GM12865 (cell line): Measurements from ENCODE around the gene BORCS5.

Experiments used
- DNase-seq: peaks from one replicate; pipeline ENCODE4 v3.0.0; 2010; ENCODE audit warnings: low read depth
- H3K4me3 ChIP-seq: 2 replicates; pipeline ENCODE4 v1.5.1; 2011; ENCODE audit warnings: mild to moderate bottlenecking, low read depth, low read length, control low read depth
- TF ChIP-seq, protein P1 (sequence below): IDR thresholded peaks from 2 replicates; pipeline ENCODE4 v1.5.1; 2011; ENCODE audit warnings: low read length, control low read depth, low read depth, inconsistent platforms; ENCODE audit not compliant: insufficient read depth; ENCODE audit errors: missing control alignments

Gene BORCS5

DNA sequence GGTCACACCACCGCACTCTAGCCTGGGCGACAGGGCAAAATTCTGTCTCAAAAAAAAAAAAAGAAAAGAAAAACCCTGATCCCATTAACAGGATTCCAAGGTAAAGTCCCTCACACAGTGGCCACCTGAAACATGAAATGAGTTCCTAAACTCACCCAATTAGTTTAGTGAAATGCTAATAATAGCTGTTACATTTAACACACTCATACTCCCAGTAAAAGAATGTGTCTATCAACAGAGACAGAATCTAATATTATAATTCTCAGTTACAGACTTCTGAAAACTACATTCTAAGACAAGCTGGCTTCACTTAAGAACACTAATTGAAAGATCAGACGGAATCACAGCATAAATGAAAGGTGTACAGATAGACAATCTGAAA lies 161.6 kb downstream of the BORCS5 start:
- TF ChIP-seq, protein P1, sequence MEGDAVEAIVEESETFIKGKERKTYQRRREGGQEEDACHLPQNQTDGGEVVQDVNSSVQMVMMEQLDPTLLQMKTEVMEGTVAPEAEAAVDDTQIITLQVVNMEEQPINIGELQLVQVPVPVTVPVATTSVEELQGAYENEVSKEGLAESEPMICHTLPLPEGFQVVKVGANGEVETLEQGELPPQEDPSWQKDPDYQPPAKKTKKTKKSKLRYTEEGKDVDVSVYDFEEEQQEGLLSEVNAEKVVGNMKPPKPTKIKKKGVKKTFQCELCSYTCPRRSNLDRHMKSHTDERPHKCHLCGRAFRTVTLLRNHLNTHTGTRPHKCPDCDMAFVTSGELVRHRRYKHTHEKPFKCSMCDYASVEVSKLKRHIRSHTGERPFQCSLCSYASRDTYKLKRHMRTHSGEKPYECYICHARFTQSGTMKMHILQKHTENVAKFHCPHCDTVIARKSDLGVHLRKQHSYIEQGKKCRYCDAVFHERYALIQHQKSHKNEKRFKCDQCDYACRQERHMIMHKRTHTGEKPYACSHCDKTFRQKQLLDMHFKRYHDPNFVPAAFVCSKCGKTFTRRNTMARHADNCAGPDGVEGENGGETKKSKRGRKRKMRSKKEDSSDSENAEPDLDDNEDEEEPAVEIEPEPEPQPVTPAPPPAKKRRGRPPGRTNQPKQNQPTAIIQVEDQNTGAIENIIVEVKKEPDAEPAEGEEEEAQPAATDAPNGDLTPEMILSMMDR, result no peak
- no peak for DNase-seq
- no peak overlapping the region for H3K4me3 ChIP-seq

DNA sequence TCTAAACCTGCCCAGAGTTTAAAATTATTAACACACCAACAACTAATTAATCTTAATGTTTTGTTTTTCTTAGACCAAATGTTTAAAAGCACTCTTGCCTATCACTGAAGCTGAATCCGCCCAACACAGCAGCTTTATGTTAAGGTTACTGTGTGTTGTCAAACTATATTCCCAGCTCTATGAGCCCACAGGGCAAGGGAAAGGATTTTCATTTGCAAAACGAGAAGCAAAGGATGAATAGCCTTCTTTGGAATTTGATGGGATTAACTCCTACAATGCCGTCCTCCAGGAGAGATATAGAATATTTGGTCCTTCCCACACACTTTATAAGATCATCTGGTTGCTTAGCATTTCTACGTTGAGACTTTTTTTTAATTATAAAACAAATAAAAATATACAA lies 162.0 kb downstream of the BORCS5 start:
- no peak for DNase-seq
- TF ChIP-seq, protein P1, result no peak
- no peak overlapping the region for H3K4me3 ChIP-seq
